ENCODE measurements around the gene TGFBR3.

DNA sequence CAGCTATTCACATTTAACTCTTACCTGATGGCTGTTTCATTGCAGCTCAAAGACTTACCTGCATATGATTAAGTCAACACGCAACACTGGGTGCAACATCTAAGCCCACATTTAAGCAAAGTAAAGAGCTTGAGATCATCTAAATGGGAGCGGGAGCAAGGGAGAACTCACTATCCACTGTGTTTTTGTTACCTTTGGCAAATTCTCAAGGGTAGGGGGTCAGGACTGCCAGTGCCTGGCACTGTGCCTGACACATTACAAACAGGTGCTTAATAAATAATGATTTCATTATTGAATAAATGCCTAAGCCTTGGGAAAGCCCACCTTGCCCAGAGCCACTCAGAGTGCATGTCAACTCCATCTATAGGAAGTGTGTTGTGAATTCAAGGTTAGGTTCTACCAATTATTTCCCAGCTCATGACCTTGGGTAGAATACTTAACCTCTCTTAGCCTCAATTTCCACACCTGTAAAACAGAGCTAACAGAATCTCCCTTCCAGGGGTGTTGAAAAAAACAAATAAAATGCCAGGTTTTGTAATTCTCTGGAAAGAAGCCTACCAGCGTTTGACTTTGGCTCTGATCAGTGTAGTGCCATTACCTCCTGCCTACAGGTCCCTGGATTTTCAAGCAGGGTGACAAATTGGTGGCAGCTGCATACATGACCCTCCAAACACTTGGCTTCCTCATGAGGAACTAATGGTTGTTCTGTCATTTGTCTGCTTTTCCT, 109.7 kb downstream of the TGFBR3 start:
- TF ChIP-seq, protein P1, sequence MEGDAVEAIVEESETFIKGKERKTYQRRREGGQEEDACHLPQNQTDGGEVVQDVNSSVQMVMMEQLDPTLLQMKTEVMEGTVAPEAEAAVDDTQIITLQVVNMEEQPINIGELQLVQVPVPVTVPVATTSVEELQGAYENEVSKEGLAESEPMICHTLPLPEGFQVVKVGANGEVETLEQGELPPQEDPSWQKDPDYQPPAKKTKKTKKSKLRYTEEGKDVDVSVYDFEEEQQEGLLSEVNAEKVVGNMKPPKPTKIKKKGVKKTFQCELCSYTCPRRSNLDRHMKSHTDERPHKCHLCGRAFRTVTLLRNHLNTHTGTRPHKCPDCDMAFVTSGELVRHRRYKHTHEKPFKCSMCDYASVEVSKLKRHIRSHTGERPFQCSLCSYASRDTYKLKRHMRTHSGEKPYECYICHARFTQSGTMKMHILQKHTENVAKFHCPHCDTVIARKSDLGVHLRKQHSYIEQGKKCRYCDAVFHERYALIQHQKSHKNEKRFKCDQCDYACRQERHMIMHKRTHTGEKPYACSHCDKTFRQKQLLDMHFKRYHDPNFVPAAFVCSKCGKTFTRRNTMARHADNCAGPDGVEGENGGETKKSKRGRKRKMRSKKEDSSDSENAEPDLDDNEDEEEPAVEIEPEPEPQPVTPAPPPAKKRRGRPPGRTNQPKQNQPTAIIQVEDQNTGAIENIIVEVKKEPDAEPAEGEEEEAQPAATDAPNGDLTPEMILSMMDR (IDR thresholded peaks at IDR 0.05): no peak
- TF ChIP-seq, protein P2, sequence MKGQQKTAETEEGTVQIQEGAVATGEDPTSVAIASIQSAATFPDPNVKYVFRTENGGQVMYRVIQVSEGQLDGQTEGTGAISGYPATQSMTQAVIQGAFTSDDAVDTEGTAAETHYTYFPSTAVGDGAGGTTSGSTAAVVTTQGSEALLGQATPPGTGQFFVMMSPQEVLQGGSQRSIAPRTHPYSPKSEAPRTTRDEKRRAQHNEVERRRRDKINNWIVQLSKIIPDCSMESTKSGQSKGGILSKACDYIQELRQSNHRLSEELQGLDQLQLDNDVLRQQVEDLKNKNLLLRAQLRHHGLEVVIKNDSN (CRISPR knock-in tag; IDR thresholded peaks at IDR 0.05): no peak
- no peak for TF ChIP-seq E2F4 (CRISPR knock-in tag; IDR thresholded peaks at IDR 0.05; ENCODE audit: borderline replicate concordance, low read depth)
- TF ChIP-seq, protein P3, sequence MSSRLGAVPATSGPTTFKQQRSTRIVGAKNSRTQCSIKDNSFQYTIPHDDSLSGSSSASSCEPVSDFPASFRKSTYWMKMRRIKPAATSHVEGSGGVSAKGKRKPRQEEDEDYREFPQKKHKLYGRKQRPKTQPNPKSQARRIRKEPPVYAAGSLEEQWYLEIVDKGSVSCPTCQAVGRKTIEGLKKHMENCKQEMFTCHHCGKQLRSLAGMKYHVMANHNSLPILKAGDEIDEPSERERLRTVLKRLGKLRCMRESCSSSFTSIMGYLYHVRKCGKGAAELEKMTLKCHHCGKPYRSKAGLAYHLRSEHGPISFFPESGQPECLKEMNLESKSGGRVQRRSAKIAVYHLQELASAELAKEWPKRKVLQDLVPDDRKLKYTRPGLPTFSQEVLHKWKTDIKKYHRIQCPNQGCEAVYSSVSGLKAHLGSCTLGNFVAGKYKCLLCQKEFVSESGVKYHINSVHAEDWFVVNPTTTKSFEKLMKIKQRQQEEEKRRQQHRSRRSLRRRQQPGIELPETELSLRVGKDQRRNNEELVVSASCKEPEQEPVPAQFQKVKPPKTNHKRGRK (CRISPR knock-in tag; IDR thresholded peaks at IDR 0.05; ENCODE audit: borderline replicate concordance): no peak
- no peak for TF ChIP-seq ATF2 (CRISPR knock-in tag; IDR thresholded peaks at IDR 0.05; ENCODE audit: borderline replicate concordance, low read depth)
- TF ChIP-seq, protein P4, sequence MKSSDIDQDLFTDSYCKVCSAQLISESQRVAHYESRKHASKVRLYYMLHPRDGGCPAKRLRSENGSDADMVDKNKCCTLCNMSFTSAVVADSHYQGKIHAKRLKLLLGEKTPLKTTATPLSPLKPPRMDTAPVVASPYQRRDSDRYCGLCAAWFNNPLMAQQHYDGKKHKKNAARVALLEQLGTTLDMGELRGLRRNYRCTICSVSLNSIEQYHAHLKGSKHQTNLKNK (CRISPR knock-in tag; IDR thresholded peaks at IDR 0.05): no peak
- no peak for TF ChIP-seq OVOL2 (CRISPR knock-in tag; IDR thresholded peaks at IDR 0.05; ENCODE audit: borderline replicate concordance)
- TF ChIP-seq CREM (CRISPR knock-in tag; IDR thresholded peaks at IDR 0.05): no peak
- no peak for TF ChIP-seq TEAD4 (CRISPR knock-in tag; IDR thresholded peaks at IDR 0.05)
